Thyroid gland (tissue), 4 donors: ENCODE data around the gene FASN.

Source experiments
- CTCF ChIP-seq, 6 experiments: fragments of 200-600 bp in 3 of 6; fragments of 450-650 bp in 3 of 6; sonication (generic) in 3 of 6; IDR thresholded peaks; one replicate each; pipeline ENCODE4 v1.5.1; 2016 to 2019; ENCODE audit warnings: antibody characterized with exemption in 6 of 6, mild to moderate bottlenecking in 2 of 6, inconsistent platforms in 1 of 6, moderate library complexity in 1 of 6
- POLR2A ChIP-seq, 2 donors: fragments of 450-650 bp; IDR thresholded peaks; one replicate each; pipeline ENCODE4 v1.6.1; 2017; ENCODE audit warnings: antibody characterized with exemption in 2 of 2, mild to moderate bottlenecking in 2 of 2, moderate library complexity in 1 of 2

- TF ChIP-seq CTCF (IDR thresholded peaks at IDR 0.05) (no peak), POLR2A (IDR thresholded peaks at IDR 0.05) (no peak)
These were observed 50.7 kb downstream of the FASN start for GRCh38 chr17:82047379-82047778.
